Central memory CD8-positive, alpha-beta T cell (primary cell): ENCODE results near the gene TSG101.

Source experiments
- ATAC-seq: fragments of 150-1000 bp; cut with Tn5 transposase; replicated peaks from 2 replicates; pipeline ENCODE4 v1.10.0; 2022; ENCODE audit warnings: mild to moderate bottlenecking, moderate FRiP score, moderate number of reproducible peaks; ENCODE audit not compliant: poor library complexity, severe bottlenecking; ENCODE audit errors: extremely low read depth
- DNase-seq, 2 donors: peaks; one replicate each; pipeline ENCODE4 v3.0.0; 2021; ENCODE audit warnings: low spot score in 2 of 2
- H3K27ac Mint-ChIP-seq: one replicate; pipeline ENCODE4 v1.8.0; 2022; ENCODE audit warnings: low read depth, mild to moderate bottlenecking, moderate library complexity, mixed read lengths
- H3K27me3 Mint-ChIP-seq: one replicate; pipeline ENCODE4 v1.8.0; 2022; ENCODE audit warnings: mixed read lengths
- H3K36me3 Mint-ChIP-seq: one replicate; pipeline ENCODE4 v1.8.0; 2022; ENCODE audit warnings: mild to moderate bottlenecking, moderate library complexity, mixed read lengths; ENCODE audit not compliant: insufficient read depth
- H3K4me1 Mint-ChIP-seq: one replicate; pipeline ENCODE4 v1.8.0; 2022; ENCODE audit warnings: mixed read lengths
- H3K4me3 Mint-ChIP-seq: one replicate; pipeline ENCODE4 v1.8.0; 2022; ENCODE audit warnings: mild to moderate bottlenecking, moderate library complexity, mixed read lengths
- H3K9me3 Mint-ChIP-seq: one replicate; pipeline ENCODE4 v1.8.0; 2022; ENCODE audit warnings: mixed read lengths

TSG101 gene

DNA sequence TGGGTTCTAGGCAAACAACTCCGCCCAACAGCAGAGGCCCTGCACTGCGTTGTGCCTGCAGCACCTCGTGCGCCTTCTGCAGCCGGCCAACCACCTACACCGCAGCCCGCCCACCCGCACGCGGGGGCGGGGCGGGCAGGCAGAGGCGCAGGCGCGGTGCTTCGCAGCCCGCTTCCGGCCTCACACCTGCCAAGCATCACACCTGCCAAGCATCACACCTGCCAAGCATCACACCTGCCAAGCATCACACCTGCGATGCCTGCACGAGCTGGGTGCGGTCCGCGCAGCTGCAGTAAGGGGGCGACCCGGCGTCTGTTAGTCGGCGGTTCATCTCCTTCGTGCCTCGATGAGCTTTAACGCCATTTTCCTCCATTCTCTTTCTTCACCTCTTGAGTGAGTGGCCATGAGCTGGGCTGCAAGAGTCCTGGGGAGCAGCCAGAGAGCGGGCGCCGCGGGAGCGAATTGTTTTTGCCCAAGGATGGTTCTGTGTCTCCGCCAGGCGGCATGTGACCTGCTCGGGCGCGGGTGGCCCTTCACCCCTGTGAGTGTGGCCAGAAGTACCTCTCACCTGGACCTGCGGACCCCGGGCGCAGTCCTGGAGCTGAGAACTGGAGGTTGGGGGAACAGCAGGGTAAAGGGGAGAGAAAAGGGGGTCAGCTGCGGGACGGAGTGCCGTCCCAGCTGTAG, 70.9 kb downstream of the TSG101 start, which contains the start of gene LDHAL6A:
LDHAL6A (plus strand) TSS at position 171 of the 687 bp plus-strand sequence. CDS start 825 bp downstream, outside the sequence.
- peaks cover 5% of the 10 kb centered on the region for H3K4me1 Mint-ChIP-seq
- H3K27me3 Mint-ChIP-seq, result no peaks in the 10 kb centered on the region
- H3K9me3 Mint-ChIP-seq, result no peaks in the 10 kb centered on the region
- ATAC-seq (no peak), DNase-seq (no peak)
- H3K36me3 Mint-ChIP-seq, result no peaks in the 10 kb centered on the region
- H3K27ac Mint-ChIP-seq, result no peak within 1 kb of the TSS
- H3K4me3 Mint-ChIP-seq, result no peak within 1 kb of the TSS

DNA sequence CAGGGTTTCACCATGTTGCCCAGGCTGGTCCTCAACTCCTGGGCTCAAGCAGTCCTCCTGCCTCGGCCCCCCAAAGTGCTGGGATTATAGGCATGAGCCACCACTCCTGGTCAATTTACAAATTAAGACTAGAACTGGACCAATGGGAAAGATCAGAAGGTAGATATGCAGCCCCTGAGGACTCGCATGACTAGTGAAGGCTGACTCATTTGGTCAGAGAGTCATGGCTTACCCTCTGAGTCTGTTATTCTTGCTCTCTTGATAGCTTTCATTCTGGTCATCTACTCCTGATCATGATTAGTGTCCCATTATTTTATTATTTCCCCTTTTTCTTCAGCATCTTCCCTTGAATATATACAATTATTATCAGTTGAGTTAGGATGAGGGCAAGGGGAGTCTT, 73.8 kb downstream of the TSG101 start:
- DNase-seq (no peak), ATAC-seq (no peak)
- Mint-ChIP-seq H3K27me3 (no peaks in the 10 kb centered on the region), H3K4me3 (no peak overlapping the region), H3K4me1 (peaks cover 5% of the 10 kb centered on the region), H3K9me3 (no peaks in the 10 kb centered on the region), H3K36me3 (no peaks in the 10 kb centered on the region), H3K27ac (no peak overlapping the region)

DNA sequence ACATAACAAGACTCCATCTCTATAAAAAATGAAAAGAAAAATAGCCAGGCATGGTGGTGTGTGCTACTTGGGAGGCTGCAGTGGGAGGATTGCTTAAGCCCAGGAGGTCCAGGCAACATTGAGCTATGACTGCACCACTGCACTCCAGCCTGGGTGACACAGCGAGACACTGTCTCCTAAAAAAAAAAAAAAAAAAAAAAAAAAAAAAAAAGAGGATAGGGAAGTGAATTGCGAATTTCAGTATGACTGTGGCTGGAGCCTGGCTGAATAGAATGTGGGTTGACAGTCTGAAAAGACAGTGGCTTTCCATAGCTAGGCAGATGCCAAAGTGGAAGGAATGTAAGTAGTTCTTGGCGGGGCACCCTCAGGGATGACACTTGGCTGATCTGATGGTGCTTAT, 77.5 kb downstream of the TSG101 start:
- Mint-ChIP-seq H3K9me3 (no peaks in the 10 kb centered on the region), H3K27me3 (no peaks in the 10 kb centered on the region), H3K36me3 (no peaks in the 10 kb centered on the region), H3K4me3 (no peak overlapping the region), H3K27ac (no peak overlapping the region), H3K4me1 (no peaks in the 10 kb centered on the region)
- DNase-seq (no peak), ATAC-seq (no peak)

DNA sequence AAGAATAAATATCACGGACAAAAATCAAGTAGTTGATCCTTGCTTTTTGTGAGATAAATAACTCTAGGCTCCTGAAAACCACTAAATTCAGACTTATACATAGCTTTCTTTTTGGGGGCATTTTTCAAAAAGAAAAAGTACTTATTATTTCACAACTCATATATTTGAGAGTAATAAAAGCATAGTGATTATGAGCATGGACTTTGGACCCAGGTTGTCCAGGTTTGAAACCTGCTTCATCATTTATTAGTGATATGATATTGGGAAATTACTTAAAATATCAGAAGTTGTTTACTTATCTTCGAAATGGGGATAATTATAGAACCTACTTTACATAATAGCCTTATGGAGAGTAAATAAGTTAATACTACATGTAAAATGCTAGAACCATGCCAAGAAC, 88.1 kb downstream of the TSG101 start:
- Mint-ChIP-seq H3K27me3 (no peaks in the 10 kb centered on the region), H3K27ac (no peak overlapping the region), H3K4me1 (no peaks in the 10 kb centered on the region), H3K36me3 (no peaks in the 10 kb centered on the region), H3K4me3 (no peak overlapping the region), H3K9me3 (no peaks in the 10 kb centered on the region)
- no peak for DNase-seq
- ATAC-seq, result no peak
